Left kidney (tissue), 2 donors: ENCODE data around the gene TST. TPM values are rescaled to one million over a fixed set of nuclear protein-coding genes. Genes with fewer than 3 reads are reported as not detected.
A peak's percentile ranks its signal among the peaks of the same experiment; 100 is the strongest.

Experiments
- DNase-seq: peaks from one replicate; pipeline ENCODE4 v3.0.0-alpha.2; 2013
- polyA plus RNA-seq: library from polyadenylated mRNA; unstranded; fragments of 120-200 nt; gene quantifications from one replicate; pipeline ENCODE4 v1.2.1, GENCODE V29; 2013; ENCODE audit not compliant: insufficient read length

TST gene
- polyA plus RNA-seq, 1 donor = 39.1 TPM

GRCh38 chr22:37056246-37056645 lies 37.0 kb upstream of the TST start:
- DNase-seq = no peak

GRCh38 chr22:37054600-37055365 lies 35.5 kb upstream of the TST start:
- no peak for DNase-seq

GRCh38 chr22:37054056-37054395 lies 34.8 kb upstream of the TST start:
- no peak for DNase-seq

GRCh38 chr22:37053310-37054055 lies 34.2 kb upstream of the TST start:
- no peak for DNase-seq

- DNase-seq = no peak
Measured at GRCh38 chr22:37052386-37053309, 33.4 kb upstream of the TST start.

- peak; percentile 57 for DNase-seq
Measured at GRCh38 chr22:37051391-37052385, 32.4 kb upstream of the TST start, which contains the start of gene KCTD17. KCTD17 (plus strand) TSS chr22:37051742; CDS start chr22:37051761, 19 bp downstream.

- DNase-seq = no peak
Measured at GRCh38 chr22:37050913-37051312, 31.7 kb upstream of the TST start.

- DNase-seq = no peak
Measured at GRCh38 chr22:37049224-37049623, 30.0 kb upstream of the TST start.

GRCh38 chr22:37048133-37048532 lies 28.9 kb upstream of the TST start:
- no peak for DNase-seq

GRCh38 chr22:37047006-37047405 lies 27.8 kb upstream of the TST start:
- no peak for DNase-seq

- no peak for DNase-seq
Measured at GRCh38 chr22:37046589-37046988, 27.3 kb upstream of the TST start.

- DNase-seq = no peak
Measured at GRCh38 chr22:37045958-37046357, 26.7 kb upstream of the TST start.

- no peak for DNase-seq
Measured at GRCh38 chr22:37044634-37045625, 25.7 kb upstream of the TST start.

GRCh38 chr22:37043828-37044538 lies 24.7 kb upstream of the TST start:
- no peak for DNase-seq

- no peak for DNase-seq
Measured at GRCh38 chr22:37043209-37043827, 24.1 kb upstream of the TST start.

- no peak for DNase-seq
Measured at GRCh38 chr22:37039466-37039865, 20.2 kb upstream of the TST start.

GRCh38 chr22:37037669-37038068 lies 18.4 kb upstream of the TST start:
- DNase-seq = no peak

- DNase-seq = no peak
Measured at GRCh38 chr22:37036655-37037377, 17.6 kb upstream of the TST start.
